Mononuclear cell (primary cell): ENCODE measurements around the gene IL15RA. TPM values are rescaled to one million over a fixed set of nuclear protein-coding genes. Genes with fewer than 3 reads are reported as not detected.
A peak's percentile ranks its signal among the peaks of the same experiment; 100 is the strongest.
"Not testable (repeated sequence)": the region's sequence is repeated elsewhere in the genome, so short reads cannot be mapped to it uniquely, and the experiment has no call there.

Experiments
- H3K27me3 ChIP-seq: 2 replicates; pipeline ENCODE4 v1.6.0; 2011; ENCODE audit warnings: low read length, control low read depth; ENCODE audit not compliant: insufficient read depth
- H3K4me1 ChIP-seq: 2 replicates; pipeline ENCODE4 v1.5.1; 2011; ENCODE audit warnings: mild to moderate bottlenecking, low read length, control low read depth; ENCODE audit not compliant: insufficient read depth
- H3K4me3 ChIP-seq: 2 replicates; pipeline ENCODE4 v1.5.1; 2011; ENCODE audit warnings: mild to moderate bottlenecking, low read length, moderate library complexity
- H3K9me3 ChIP-seq: 2 replicates; pipeline ENCODE4 v1.5.1; 2011; ENCODE audit warnings: low read depth, mild to moderate bottlenecking, control low read depth, low read length
- total RNA-seq: library from RNA; depleted of rRNA; stranded (reverse); fragments of >200 nt; gene quantifications from one replicate; pipeline ENCODE4 v1.2.3, GENCODE V29; 2012

IL15RA gene
- total RNA-seq, 1 donor, result 5.1 TPM

GRCh38 chr10:5953676-5954075, 23.7 kb downstream of the IL15RA start:
- H3K4me1 ChIP-seq, result peaks cover 17% of the 10 kb centered on the region
- H3K9me3 ChIP-seq, result no peaks in the 10 kb centered on the region
- no peaks in the 10 kb centered on the region for H3K27me3 ChIP-seq
- no peak overlapping the region for H3K4me3 ChIP-seq

GRCh38 chr10:5952731-5953385, 24.5 kb downstream of the IL15RA start:
- H3K9me3 ChIP-seq, result no peaks in the 10 kb centered on the region
- H3K4me3 ChIP-seq, result no peak overlapping the region
- H3K4me1 ChIP-seq, result peaks cover 17% of the 10 kb centered on the region
- H3K27me3 ChIP-seq, result no peaks in the 10 kb centered on the region

- Histone ChIP-seq H3K4me1 (peaks cover 20% of the 10 kb centered on the region), H3K9me3 (no peaks in the 10 kb centered on the region), H3K4me3 (no peak overlapping the region), H3K27me3 (no peaks in the 10 kb centered on the region)
Observed at GRCh38 chr10:5951721-5952407, 25.5 kb downstream of the IL15RA start.

GRCh38 chr10:5951167-5951711, 26.1 kb downstream of the IL15RA start:
- H3K9me3 ChIP-seq, result no peaks in the 10 kb centered on the region
- peaks cover 26% of the 10 kb centered on the region for H3K4me1 ChIP-seq
- no peak overlapping the region for H3K4me3 ChIP-seq
- H3K27me3 ChIP-seq, result no peaks in the 10 kb centered on the region

- H3K4me3 ChIP-seq, result no peak overlapping the region
- H3K9me3 ChIP-seq, result no peaks in the 10 kb centered on the region
- H3K27me3 ChIP-seq, result no peaks in the 10 kb centered on the region
- peaks cover 47% of the 10 kb centered on the region for H3K4me1 ChIP-seq
Observed at GRCh38 chr10:5949009-5949759, 28.2 kb downstream of the IL15RA start.

- no peaks in the 10 kb centered on the region for H3K27me3 ChIP-seq
- peaks cover 57% of the 10 kb centered on the region for H3K4me1 ChIP-seq
Observed at GRCh38 chr10:5948208-5948585, 29.1 kb downstream of the IL15RA start.

GRCh38 chr10:5947471-5948207, 29.7 kb downstream of the IL15RA start:
- Histone ChIP-seq H3K4me3 (no peak overlapping the region), H3K4me1 (peaks cover 62% of the 10 kb centered on the region), H3K27me3 (no peaks in the 10 kb centered on the region), H3K9me3 (no peaks in the 10 kb centered on the region)

More at GRCh38 chr10:5948208-5948585, 29.1 kb downstream of the IL15RA start:
- Histone ChIP-seq H3K4me3 (no peak overlapping the region), H3K9me3 (no peaks in the 10 kb centered on the region)

GRCh38 chr10:5946786-5947185, 30.6 kb downstream of the IL15RA start:
- Histone ChIP-seq H3K27me3 (no peaks in the 10 kb centered on the region), H3K4me1 (peaks cover 71% of the 10 kb centered on the region), H3K9me3 (no peaks in the 10 kb centered on the region), H3K4me3 (no peak overlapping the region)

GRCh38 chr10:5946419-5946775, 30.9 kb downstream of the IL15RA start:
- not testable (repeated sequence) for H3K4me3 ChIP-seq, H3K9me3 ChIP-seq, H3K27me3 ChIP-seq
- peaks cover 72% of the 10 kb centered on the region for H3K4me1 ChIP-seq

GRCh38 chr10:5945561-5946418, 31.6 kb downstream of the IL15RA start:
- Histone ChIP-seq H3K27me3 (no peaks in the 10 kb centered on the region), H3K4me1 (peaks cover 74% of the 10 kb centered on the region), H3K4me3 (peak overlapping the region; percentile 14), H3K9me3 (no peaks in the 10 kb centered on the region)

- H3K27me3 ChIP-seq, result no peaks in the 10 kb centered on the region
- H3K4me3 ChIP-seq, result peak overlapping the region; percentile 14
- peaks cover 68% of the 10 kb centered on the region for H3K4me1 ChIP-seq
Observed at GRCh38 chr10:5945190-5945509, 32.2 kb downstream of the IL15RA start.

GRCh38 chr10:5944389-5945189, 32.8 kb downstream of the IL15RA start:
- H3K9me3 ChIP-seq, result no peaks in the 10 kb centered on the region
- H3K4me3 ChIP-seq, result no peak overlapping the region
- peaks cover 67% of the 10 kb centered on the region for H3K4me1 ChIP-seq
- no peaks in the 10 kb centered on the region for H3K27me3 ChIP-seq

More at GRCh38 chr10:5945190-5945509, 32.2 kb downstream of the IL15RA start:
- no peaks in the 10 kb centered on the region for H3K9me3 ChIP-seq

GRCh38 chr10:5943536-5943935, 33.8 kb downstream of the IL15RA start:
- no peaks in the 10 kb centered on the region for H3K27me3 ChIP-seq
- peaks cover 64% of the 10 kb centered on the region for H3K4me1 ChIP-seq
- no peak overlapping the region for H3K4me3 ChIP-seq
- H3K9me3 ChIP-seq, result no peaks in the 10 kb centered on the region
